Right renal pelvis (tissue), 4 donors: Measurements from ENCODE around the gene FHIT. TPM values are rescaled to one million over a fixed set of nuclear protein-coding genes. Genes with fewer than 3 reads are reported as not detected.

Source experiments
- DNase-seq, 4 donors: peaks; one replicate each; pipeline ENCODE4 v3.0.0-alpha.2; 2013; ENCODE audit warnings: low read depth in 4 of 4, low spot score in 3 of 4, missing footprints in 1 of 4
- polyA plus RNA-seq, 4 donors: library from polyadenylated mRNA; unstranded; fragments of 120-200 nt; gene quantifications; one replicate each; pipeline ENCODE4 v1.2.1, GENCODE V29; 2013; ENCODE audit not compliant: insufficient read length in 4 of 4

The FHIT gene
- polyA plus RNA-seq, 4 donors, result 24.5 to 27.4 (median 26.6) TPM

DNA sequence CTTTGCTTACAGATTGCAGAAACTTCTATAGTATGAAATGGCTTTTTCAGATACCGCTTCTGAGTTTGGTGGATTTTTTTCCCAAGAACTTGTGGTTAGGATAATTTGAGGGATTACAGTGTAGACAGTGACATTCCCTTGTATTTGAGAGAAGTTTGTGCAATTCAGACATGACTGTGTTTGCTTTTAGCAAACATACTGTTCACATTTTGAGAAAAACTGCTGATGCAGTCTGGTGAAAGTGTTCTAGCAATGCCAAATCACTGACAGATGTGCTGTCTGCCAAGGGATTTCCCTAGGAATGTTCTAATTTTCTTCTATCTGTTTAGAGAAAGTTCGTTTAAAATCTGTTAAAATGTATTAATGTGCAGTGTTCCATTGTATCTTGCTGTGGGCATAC, 652.6 kb downstream of the FHIT start:
- no peak for DNase-seq

DNA sequence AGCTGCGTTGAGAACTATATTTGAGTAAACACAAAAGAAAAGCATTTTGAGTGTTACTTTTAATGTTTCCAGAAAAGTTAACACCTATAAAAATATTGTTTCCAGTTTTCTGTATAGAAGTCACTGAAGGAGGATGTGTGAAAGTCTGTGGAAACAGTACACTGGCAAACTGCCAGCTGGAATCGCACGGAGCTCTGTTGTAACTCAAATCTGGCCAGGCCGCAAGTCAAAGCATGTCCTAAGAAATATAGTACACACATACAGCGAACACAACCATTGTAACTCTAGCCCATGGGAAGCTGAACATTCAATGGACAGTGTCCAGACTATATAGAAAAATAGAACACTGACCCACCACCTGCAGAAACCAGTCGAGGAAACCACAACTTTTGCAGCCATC, 657.2 kb downstream of the FHIT start:
- peak; percentile 35 to 44 (median 38) for DNase-seq

DNA sequence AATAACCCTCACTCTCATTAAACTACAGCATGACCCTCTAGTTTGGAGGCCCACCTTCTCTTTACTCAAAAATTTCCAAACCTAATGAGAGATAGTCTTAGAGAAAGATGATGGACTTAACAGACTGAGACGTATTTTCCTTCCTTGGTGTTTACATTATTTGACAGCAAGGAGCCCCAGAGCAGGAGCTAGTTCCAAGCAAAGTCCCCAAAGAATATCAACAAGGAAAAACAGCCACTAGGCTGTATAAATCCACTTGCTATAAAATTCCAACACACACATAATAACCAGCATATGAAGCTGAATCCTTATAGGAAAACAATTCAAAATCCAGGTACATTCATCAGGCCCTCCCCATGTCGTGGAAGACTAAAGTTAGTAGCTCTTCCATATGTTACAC, 660.0 kb downstream of the FHIT start:
- no peak for DNase-seq

DNA sequence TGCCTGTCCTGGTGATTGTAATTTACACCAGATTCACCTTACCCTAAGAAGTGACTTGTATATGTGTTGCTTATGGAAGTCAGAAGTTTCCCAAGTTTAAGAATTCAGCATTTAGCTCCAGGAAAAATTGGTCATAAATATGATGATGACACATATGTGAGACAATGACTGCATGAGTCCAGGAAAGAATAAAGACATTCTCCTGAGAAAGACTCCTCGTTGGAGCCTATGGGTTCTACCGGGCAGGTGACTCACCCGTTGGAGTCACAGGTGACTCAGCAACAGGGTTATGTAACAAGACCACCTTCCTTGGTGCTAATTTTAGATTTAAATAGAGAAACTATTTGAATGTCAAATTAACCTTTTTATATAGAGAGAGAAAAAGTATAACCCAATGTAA, 662.4 kb downstream of the FHIT start:
- DNase-seq, result no peak

DNA sequence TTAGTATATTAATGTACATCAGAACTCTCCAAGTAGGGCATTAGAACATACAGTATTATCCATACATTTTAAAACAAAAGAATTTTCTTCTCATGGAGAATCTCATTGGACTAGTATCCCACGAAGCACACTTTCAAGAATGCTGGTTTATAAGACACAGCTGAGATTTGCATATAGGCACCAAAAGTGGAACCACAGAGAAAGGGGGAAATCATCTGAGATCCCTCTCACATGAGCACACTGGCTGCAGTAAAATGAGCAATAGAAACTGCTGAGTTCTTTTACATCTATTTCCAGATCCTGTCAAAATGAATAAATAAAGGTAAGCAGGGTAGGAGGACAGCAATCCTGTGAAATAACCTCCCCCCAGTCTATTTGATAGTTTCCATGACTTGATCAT, 665.3 kb downstream of the FHIT start:
- no peak for DNase-seq

DNA sequence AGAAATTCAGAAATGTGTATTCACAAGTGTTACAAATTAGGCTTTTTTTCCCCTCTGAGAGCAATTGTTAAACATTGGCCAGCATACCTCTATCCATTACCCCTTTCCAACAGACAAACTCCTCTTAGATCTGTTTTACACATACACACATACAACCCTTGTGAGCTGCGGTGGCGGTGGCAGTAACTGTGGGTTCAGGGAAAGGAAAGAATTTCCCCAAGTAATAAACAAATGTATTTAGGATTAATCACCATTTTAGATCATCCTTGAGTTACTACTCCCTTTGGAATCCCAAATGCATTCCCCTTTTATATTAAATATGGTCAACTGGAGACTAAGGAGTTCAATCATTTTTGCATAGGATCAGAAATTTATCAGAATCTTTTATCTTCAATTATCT, 667.0 kb downstream of the FHIT start:
- no peak for DNase-seq

DNA sequence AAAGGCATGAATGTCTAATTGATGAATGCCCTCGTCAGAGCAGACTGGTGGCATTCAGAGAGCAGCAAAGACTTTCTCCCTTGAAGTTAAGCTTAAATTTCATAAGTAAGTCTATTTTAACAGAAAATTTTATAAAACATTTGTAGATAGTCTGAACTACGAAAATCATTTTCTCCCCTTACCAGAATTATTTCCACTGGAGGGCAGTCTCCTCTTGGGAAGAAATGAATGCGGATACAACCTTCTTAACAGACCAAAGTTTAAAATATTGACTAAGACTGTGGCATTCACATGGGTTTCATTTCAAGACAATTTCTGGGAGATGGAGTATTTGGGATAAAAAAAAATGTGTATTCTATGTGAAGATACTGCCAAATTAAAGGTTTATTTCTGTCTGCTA, 669.0 kb downstream of the FHIT start:
- DNase-seq, result peak in 1 of 4 donors; percentile 10

DNA sequence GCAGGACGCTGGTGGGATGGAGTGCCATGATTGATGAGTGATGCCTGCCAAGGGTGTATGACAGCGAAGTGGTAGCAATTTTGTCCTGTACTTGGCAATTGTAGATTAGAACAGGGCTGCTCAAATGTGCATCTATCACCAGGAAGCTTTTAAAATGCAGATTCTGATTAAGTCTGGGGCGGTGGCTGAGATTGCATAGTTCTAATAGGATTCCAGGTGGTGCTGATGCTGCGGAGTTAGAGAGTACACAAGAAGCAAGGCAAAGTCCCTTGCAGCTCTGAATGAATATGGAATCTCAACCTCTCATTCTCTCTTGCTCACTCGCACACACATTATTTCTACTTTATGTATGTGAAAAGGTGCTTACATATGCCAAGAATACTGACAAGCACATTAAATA, 670.4 kb downstream of the FHIT start:
- no peak for DNase-seq

DNA sequence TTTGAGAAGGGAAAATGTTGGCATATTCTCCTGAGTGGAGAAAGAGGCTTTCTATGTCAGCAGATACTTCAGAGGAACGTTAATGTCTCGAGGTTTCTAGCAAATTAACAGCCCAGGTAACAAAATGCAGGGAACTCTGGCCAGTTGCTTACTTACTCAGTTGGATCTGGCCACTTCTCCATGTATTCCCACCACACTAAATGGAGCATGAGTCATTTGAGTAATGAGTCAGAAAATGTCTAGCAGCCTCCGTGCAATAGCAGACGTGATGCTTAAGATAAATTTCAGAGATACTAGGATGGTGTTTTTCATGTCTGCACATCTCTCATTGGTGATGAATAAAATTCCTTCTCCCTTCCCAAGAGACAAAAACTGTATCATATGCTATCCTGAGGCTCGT, 671.5 kb downstream of the FHIT start:
- no peak for DNase-seq

DNA sequence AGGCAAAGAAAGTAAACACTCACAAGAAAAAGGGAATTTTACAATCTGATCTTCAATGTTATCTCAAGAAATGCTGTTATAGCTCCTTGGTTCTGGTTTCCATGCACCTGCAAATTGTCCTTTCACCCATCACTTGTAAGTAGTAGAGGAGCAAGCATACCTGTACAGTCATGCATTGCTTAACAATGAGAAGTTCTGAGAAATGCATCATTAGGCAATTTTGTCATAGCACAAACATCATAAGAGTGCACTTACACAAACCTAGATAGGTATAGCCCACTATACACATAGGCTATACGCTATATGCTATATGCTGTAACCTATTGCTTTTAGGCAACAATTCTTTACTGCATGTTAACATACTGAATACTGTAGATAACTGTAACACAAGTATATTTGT, 672.3 kb downstream of the FHIT start:
- no peak for DNase-seq

DNA sequence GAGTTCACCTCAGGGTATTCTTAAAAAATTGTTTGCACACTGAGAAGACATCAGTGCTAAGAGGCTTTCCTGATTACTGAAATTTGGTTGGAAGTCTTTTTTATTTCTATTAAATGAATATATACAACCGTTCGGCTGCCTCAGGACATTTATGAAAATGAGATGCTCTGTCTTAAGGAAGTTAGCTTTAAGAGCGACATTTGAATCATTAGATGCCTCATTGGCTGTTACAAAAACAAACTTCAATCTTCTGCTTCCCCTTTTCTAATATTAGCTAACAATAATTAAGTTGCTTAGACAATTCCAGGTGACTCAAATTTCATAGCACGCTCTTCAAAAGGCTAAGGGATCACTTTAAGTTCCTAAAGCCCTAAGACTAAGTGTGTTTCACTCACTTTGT, 673.7 kb downstream of the FHIT start:
- DNase-seq, result no peak

DNA sequence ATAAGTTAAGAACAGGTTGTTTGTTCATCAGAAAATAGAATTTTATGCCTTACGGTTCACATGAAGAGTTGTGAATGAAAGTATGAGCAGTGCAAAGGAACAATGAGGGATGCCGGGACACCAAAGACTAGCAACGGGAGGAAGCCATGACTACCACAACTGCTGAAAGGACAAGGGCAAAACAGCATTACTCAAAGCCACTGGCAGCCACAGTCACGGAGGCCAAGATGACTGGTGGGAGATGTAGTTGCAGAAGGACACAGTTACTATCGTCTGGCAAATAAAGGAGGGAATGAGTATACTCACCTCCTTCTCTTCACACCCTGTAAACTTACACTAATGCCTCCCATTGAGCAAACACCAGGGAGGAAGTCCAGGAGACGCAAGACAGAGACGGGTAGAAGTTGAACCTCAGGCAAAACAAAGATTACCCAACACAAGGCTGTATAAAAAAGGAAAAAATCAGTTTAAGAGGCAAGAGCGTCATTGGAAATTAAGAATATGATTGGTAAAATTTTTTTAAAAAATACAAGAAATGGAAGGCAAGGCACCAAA, 675.5 kb downstream of the FHIT start:
- no peak for DNase-seq

DNA sequence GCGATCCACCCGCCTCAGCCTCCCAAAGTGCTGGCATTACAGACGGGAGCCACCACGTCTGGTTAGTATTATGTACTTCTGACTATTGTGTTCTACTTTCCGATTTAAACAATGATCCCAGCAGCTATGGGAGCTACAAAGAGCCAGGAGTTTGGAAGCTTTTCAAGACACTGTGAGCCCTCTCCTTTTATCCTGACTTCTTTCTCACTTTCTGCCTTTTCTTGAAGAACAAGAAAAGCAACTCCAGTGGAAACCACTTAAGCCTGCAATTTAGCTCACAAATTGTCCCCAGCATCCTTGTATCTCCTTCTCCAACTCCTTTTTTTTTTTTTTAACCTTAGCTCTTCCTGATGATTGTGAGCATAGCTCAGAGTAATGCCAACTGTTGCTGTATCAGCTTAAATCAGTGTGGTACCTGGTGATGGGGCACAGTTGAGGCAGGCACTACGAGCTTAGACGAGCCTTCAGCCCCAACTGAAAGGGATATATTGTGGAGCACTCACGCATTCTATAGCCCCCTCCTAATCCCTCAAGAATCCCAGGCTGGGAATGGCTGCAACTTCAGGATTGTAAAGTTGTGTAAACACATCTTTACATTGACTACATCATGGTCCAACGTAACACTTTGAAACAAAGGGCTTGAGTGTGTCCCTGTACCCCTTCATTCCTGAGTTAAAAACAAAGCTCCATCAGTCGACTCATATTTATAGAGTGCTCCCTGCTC, 677.0 kb downstream of the FHIT start:
- DNase-seq, result no peak

DNA sequence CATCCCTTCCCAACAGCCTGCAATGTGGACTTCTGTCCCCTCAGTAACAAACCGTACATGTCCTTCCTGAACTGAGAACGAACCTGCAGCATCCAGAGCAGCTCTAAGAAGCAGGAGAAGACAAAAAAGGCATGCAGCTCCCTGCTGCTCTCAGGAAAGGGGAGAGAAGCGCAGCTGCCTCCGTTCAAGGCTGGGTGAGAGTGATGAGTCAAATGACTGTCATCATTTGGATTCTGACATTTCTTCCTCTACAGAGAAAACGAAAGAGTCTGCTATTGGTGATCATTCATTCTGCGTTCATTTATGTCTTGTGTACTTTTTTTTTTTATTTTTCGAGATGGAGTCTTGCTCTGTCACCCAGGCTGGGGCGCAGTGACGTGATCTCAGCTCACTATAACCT, 677.8 kb downstream of the FHIT start:
- no peak for DNase-seq

DNA sequence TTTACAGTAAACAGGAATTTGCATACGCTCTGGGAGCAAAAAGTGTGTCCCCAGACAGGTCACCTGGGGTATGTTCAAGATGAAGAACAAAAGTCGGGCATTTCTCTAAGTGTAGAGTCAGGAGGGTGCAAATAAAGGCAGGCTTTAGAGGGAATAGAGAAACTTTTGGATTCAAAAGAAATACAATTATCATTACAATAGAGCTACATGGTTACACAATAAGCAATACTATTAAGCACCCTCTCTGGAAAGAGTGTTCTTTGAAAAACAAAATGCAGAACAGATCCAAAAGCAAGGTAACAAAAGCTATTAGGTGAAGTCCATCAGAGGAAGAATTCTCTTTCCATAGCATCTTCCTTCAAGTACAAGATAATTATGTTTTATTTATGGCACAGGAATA, 679.7 kb downstream of the FHIT start:
- no peak for DNase-seq

DNA sequence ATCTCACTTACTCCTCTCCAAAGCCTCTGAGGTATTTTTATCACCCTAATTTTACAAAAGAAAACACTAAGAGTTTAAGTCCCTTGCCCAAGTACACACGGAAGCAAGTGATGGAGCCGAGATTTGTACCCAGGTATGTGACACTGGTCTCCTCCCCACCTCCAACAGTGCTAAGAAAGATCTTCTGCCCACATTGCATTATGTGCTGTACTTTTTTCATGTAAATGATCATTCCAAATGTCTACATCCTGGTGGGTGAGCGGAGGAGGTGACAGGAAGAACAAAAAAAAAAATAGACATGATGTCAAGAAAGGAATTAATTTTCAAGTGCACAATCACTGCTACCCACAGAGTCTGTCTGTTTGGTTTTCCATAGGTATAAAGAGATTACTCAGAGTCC, 694.1 kb downstream of the FHIT start:
- no peak for DNase-seq

DNA sequence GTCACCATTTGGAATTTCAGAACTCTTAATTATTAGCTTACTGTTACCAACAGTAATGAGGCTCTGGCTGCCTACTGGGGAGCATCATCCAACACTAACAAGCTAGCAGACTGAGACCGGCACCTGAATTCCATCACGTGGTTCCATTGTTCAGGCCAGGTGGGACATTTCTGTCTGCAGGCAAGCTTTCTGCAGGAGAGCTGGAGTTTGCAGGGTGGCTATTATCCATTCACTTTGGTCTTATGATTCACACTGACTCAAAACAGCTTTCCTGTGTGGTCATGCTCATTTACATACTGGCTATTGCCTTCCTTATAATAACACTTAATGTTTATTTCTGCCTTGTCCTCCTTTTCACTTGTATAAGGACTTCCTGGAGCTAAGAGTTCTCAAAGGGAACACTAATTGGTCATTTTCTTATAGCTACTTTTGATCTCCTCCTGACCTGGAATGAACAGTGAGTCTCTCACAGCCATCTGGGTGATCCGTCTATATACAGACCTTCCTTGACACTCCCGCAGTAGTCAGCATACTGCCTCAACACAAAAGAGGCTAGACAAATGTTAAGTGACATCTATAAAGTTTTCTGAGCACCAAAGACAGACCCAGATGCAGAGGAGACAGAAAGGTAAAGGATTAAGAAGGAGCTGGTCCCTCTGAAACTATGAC, 695.4 kb downstream of the FHIT start:
- no peak for DNase-seq

DNA sequence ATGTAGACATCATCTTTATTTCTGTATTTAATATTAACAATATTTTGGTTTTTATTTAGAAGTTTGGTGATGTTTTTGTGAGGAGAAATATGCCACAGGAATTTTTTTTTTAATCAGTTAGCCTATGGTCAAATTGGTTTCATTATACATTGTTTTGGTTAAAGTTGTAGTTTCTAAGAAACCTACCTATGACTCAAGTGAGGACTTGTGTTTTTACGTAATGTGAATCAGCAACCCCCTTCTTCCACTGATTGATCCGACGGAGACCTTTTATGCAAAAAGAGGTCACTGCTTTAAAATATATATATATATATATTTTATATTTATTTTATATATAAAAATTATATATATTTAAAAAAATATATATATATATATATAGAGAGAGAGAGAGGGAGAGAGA, 698.1 kb downstream of the FHIT start:
- DNase-seq, result no peak

DNA sequence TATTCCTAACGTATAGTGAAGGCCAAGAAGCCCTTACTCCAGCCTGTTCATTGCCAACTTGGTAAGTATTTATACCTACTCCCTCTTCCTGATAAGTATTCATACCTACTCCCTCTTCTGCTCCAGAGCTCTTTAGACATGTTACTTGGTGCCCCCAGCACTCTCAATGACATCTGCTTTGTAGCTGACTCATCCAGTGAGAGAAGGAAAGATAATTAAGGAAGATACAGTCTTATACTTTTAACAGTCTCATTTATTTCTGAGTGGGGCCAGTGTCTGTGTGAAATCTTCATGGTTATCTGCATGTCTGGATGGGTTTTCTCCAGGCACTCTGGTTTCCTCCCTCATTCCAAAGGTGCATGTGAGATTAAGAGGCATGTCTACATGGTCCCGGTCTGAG, 698.7 kb downstream of the FHIT start:
- DNase-seq, result no peak

DNA sequence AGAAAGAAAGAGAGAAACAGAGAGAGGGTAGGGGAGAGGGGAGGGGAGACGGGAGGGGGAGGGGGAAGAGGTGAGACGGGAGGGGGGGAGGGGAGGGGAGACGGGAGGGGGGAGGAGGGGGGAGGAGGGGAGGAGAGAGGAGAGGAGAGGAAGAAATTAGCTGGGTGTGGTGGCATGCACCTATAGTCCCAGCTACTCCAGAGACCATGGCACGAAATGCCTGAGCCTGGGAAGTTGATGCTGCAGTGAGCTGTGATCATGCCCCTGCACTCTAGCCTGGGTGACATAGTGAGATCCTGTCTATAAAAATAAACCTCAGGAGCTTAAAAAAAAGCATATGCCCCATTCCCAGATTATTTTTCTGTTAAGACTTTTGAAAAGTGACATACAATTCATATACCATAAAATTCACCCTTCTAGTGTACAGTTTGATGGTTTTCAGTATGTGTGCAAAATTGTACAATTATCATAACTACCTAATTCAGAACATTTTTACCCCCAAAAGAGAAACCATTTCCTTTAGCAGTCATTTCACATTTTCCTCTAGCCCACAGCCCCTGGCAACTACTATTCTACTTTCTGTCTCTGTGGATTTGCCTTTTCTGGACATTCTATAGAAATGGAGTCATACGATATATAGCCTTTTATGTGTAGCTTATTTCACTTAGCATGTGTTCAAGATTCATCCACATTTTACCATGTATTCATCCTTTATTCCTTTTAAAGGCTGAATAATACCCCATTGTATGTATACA, 699.6 kb downstream of the FHIT start:
- no peak for DNase-seq

DNA sequence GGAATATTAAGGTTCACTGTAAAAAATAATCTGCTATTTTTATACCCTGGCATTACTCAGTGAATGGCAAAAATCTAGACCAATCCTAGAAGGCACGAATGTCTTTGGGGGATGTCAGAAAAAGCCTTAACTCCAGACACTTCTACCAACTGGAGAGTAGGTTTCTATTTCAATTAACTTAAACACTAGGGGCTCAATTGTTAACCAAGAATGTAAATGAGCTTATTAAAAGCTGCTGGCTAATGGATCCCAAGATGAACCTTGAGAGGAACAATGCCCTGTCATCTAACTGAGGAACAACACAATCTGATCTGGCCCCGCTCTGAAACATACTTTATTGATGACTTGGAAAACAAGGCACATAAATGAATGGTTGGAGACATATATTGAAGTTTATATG, 701.4 kb downstream of the FHIT start:
- DNase-seq, result no peak

DNA sequence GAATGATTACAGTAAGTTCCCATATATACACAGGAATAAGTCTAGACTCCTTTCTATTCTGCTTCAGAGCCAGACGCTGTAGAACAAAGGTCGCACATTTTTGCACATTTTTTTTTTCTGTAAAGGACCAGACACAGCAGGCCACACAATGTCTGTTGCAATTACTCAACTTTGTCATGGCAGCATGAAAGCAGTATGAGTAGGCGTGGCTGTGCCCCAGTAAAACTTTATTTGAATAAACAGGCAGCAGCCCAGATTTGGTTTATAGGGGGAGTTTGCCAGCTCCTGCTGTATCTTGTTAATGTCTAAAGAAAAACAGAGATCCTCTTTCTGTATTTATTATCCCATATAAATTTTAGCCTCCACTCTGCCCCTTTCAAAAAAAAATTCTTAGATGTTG, 708.3 kb downstream of the FHIT start:
- DNase-seq, result peak in 1 of 4 donors; percentile 13
